ENCODE measurements around the gene GNPTAB.

The GNPTAB gene

GRCh38 chr12:101830367-101831325 lies at the start of gene GNPTAB:
GNPTAB (minus strand) TSS chr12:101830959; CDS start chr12:101830675, 284 bp downstream.
- TF ChIP-seq, protein P1, sequence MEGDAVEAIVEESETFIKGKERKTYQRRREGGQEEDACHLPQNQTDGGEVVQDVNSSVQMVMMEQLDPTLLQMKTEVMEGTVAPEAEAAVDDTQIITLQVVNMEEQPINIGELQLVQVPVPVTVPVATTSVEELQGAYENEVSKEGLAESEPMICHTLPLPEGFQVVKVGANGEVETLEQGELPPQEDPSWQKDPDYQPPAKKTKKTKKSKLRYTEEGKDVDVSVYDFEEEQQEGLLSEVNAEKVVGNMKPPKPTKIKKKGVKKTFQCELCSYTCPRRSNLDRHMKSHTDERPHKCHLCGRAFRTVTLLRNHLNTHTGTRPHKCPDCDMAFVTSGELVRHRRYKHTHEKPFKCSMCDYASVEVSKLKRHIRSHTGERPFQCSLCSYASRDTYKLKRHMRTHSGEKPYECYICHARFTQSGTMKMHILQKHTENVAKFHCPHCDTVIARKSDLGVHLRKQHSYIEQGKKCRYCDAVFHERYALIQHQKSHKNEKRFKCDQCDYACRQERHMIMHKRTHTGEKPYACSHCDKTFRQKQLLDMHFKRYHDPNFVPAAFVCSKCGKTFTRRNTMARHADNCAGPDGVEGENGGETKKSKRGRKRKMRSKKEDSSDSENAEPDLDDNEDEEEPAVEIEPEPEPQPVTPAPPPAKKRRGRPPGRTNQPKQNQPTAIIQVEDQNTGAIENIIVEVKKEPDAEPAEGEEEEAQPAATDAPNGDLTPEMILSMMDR (conservative IDR thresholded peaks at IDR 0.05; ENCODE audit: low read depth, low read length) = peak; percentile 73
- Histone ChIP-seq H3K27ac (peak within 1 kb of the TSS; percentile 92), H3K4me1 (ENCODE audit: low read depth, poor library complexity, severe bottlenecking) (peaks cover 37% of the 10 kb centered on the region), H3K4me2 (peak within 1 kb of the TSS; percentile 89), H4K20me1 (ENCODE audit: insufficient read depth) (no peaks in the 10 kb centered on the region), H3K79me2 (ENCODE audit: insufficient read depth, low read depth) (peaks cover 41% of the 10 kb centered on the region), H3K27me3 (ENCODE audit: insufficient read depth, low read depth) (no peaks in the 10 kb centered on the region), H2AFZ (ENCODE audit: low read depth) (peak within 1 kb of the TSS; percentile 96), H3K4me3 (IDR thresholded peaks at IDR 0.05; ENCODE audit: insufficient read depth, low read depth, low read length) (no peak within 1 kb of the TSS), H3K36me3 (ENCODE audit: insufficient read depth) (no peaks in the 10 kb centered on the region), H3K9ac (peak within 1 kb of the TSS; percentile 80)

- H3K27ac ChIP-seq = no peak overlapping the region
- peak overlapping the region; percentile 71 for H3K4me2 ChIP-seq
- TF ChIP-seq, protein P1 (conservative IDR thresholded peaks at IDR 0.05; ENCODE audit: low read depth, low read length) = no peak
- no peaks in the 10 kb centered on the region for H3K79me2 ChIP-seq (ENCODE audit: insufficient read depth, low read depth)
- peak overlapping the region; percentile 92; the same call in 1 of the 2 replicates for H3K9ac ChIP-seq
- H3K27me3 ChIP-seq (ENCODE audit: insufficient read depth, low read depth) = no peaks in the 10 kb centered on the region
- no peaks in the 10 kb centered on the region for H4K20me1 ChIP-seq (ENCODE audit: insufficient read depth)
- H3K36me3 ChIP-seq (ENCODE audit: insufficient read depth) = no peaks in the 10 kb centered on the region
- peak overlapping the region; percentile 95 for H2AFZ ChIP-seq (ENCODE audit: low read depth)
- H3K4me3 ChIP-seq (IDR thresholded peaks at IDR 0.05; ENCODE audit: insufficient read depth, low read depth, low read length) = no peak overlapping the region
- H3K4me1 ChIP-seq (ENCODE audit: low read depth, poor library complexity, severe bottlenecking) = peaks cover 10% of the 10 kb centered on the region
Measured at GRCh38 chr12:101878243-101878821, 47.6 kb upstream of the GNPTAB start.

- H2AFZ ChIP-seq (ENCODE audit: low read depth) = peak overlapping the region; percentile 95
- TF ChIP-seq, protein P1 (conservative IDR thresholded peaks at IDR 0.05; ENCODE audit: low read depth, low read length) = no peak
- H3K36me3 ChIP-seq (ENCODE audit: insufficient read depth) = no peaks in the 10 kb centered on the region
Measured at GRCh38 chr12:101877806-101878242, 47.1 kb upstream of the GNPTAB start.

DNA sequence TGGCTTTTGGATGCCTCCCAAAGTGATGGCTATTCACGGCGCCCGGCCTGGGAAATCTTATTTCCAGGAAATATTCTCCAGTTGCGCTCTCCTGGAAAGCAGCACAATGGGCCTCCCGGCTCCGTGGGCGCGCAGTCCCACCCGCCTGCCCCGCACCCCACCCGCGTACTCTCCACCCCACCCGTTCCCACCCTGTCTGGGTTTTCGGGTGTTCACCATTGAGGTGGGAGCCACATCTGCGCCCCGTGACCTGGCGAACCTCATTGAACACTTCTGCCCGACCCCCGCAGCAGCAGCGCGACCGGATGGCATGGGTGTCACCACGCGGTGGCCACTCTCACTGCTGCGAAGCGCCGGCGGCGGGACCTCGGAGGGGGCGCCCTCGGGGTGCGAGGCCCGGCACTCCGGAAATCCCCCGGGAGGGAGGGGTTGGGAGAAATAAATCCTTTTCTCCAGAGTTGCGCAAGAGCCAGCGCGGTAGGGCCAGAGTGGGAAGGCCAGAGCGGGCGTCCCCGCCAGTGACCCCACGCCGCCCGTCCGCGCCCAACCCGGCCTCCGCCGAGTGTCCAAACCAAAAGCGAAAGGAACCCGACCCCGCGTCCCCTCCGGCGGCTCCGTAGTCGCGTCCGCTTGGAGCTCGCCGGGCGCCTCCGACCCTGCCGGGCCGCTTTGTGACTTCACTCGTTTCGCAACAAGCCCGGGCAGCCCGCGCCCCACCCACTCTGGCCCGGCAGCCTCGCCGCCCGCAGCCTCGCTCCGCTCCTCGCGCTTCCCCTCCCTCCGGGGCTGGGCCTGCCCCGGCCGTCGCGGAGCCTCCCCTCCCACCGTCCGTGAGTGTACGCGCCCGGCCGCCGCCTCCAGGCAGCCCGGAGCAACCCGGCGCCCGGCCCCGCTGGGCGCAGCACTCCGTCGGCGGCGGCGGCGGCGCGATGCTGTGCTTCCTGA lies 46.4 kb upstream of the GNPTAB start, which contains the start of gene DRAM1:
TSS of gene DRAM1 (plus strand) at position 720 of the 945 bp plus-strand sequence. CDS start at position 930, 210 bp downstream.
- H3K79me2 ChIP-seq (ENCODE audit: insufficient read depth, low read depth) = no peaks in the 10 kb centered on the region
- peak within 1 kb of the TSS; percentile 74 for H3K27ac ChIP-seq
- H3K4me1 ChIP-seq (ENCODE audit: low read depth, poor library complexity, severe bottlenecking) = peaks cover 10% of the 10 kb centered on the region

More at GRCh38 chr12:101877806-101878242, 47.1 kb upstream of the GNPTAB start:
- Histone ChIP-seq H4K20me1 (ENCODE audit: insufficient read depth) (no peaks in the 10 kb centered on the region), H3K4me3 (IDR thresholded peaks at IDR 0.05; ENCODE audit: insufficient read depth, low read depth, low read length) (no peak overlapping the region), H3K4me1 (ENCODE audit: low read depth, poor library complexity, severe bottlenecking) (peaks cover 10% of the 10 kb centered on the region), H3K27me3 (ENCODE audit: insufficient read depth, low read depth) (no peaks in the 10 kb centered on the region), H3K9ac (peak overlapping the region; percentile 92), H3K27ac (peak overlapping the region; percentile 74), H3K4me2 (peak overlapping the region; percentile 71), H3K79me2 (ENCODE audit: insufficient read depth, low read depth) (no peaks in the 10 kb centered on the region)

More for the DNA sequence above, 46.4 kb upstream of the GNPTAB start, which contains the start of gene DRAM1:
- Histone ChIP-seq H3K27me3 (ENCODE audit: insufficient read depth, low read depth) (no peaks in the 10 kb centered on the region), H2AFZ (ENCODE audit: low read depth) (peak within 1 kb of the TSS; percentile 95), H3K9ac (peak within 1 kb of the TSS; percentile 92), H3K4me3 (IDR thresholded peaks at IDR 0.05; ENCODE audit: insufficient read depth, low read depth, low read length) (no peak within 1 kb of the TSS), H3K36me3 (ENCODE audit: insufficient read depth) (no peaks in the 10 kb centered on the region), H4K20me1 (ENCODE audit: insufficient read depth) (no peaks in the 10 kb centered on the region), H3K4me2 (peak within 1 kb of the TSS; percentile 71)
- TF ChIP-seq, protein P1 (conservative IDR thresholded peaks at IDR 0.05; ENCODE audit: low read depth, low read length) = no peak

All from KMS-11 (cell line).